HepG2 (cell line): ENCODE results near the gene SESN1. TPM values are rescaled to one million over a fixed set of nuclear protein-coding genes. Genes with fewer than 3 reads are reported as not detected.

Experiments used
- ARID2 ChIP-seq: sonication (generic); formaldehyde crosslinking; IDR thresholded peaks from 2 replicates; pipeline ENCODE4 v1.8.1; 2022; ENCODE audit warnings: mild to moderate bottlenecking, missing genetic modification reagents, borderline replicate concordance
- ASH2L ChIP-seq: fragments of 300-600, 200-600 bp; sonication (generic); IDR thresholded peaks from 2 replicates; pipeline ENCODE4 v1.7.0; 2017; ENCODE audit warnings: low read depth, mild to moderate bottlenecking, moderate library complexity, mixed read lengths, low read length; ENCODE audit not compliant: insufficient read length
- ATAD3A ChIP-seq: sonication (generic); formaldehyde crosslinking; IDR thresholded peaks from 2 replicates; pipeline ENCODE4 v1.4.0; 2020; ENCODE audit warnings: missing genetic modification reagents
- KDM5A ChIP-seq: fragments of 200-600 bp; sonication (generic); IDR thresholded peaks from 2 replicates; pipeline ENCODE4 v1.7.0; 2018; ENCODE audit warnings: antibody characterized with exemption, mild to moderate bottlenecking, low read length, borderline replicate concordance
- MTERF4 ChIP-seq: sonication (generic); formaldehyde crosslinking; IDR thresholded peaks from 2 replicates; pipeline ENCODE4 v1.8.0; 2023; ENCODE audit warnings: mild to moderate bottlenecking, missing genetic modification reagents
- MYPOP ChIP-seq: sonication (generic); formaldehyde crosslinking; IDR thresholded peaks from 2 replicates; pipeline ENCODE4 v1.8.1; 2023; ENCODE audit warnings: mild to moderate bottlenecking, moderate library complexity, missing genetic modification reagents
- REPIN1 ChIP-seq: sonication (generic); formaldehyde crosslinking; IDR thresholded peaks from 2 replicates; pipeline ENCODE4 v1.8.0; 2022; ENCODE audit warnings: missing genetic modification reagents, low read depth, mild to moderate bottlenecking, borderline replicate concordance
- SMYD3 ChIP-seq: sonication (generic); formaldehyde crosslinking; IDR thresholded peaks from 2 replicates; pipeline ENCODE4 v1.8.1; 2023; ENCODE audit warnings: mild to moderate bottlenecking, missing genetic modification reagents
- SYNCRIP ChIP-seq: fragments of 200-400 bp; formaldehyde crosslinking; IDR thresholded peaks from 2 replicates; pipeline ENCODE4 v1.6.1; 2018; ENCODE audit warnings: mild to moderate bottlenecking, low read depth, low read length; ENCODE audit not compliant: insufficient read depth
- TFDP2 ChIP-seq: sonication (generic); formaldehyde crosslinking; IDR thresholded peaks from 2 replicates; pipeline ENCODE4 v1.4.0; 2020; ENCODE audit warnings: missing genetic modification reagents
- ZNF414 ChIP-seq: sonication (generic); formaldehyde crosslinking; IDR thresholded peaks from 2 replicates; pipeline ENCODE4 v1.5.0; 2020; ENCODE audit warnings: missing genetic modification reagents
- ZNF552 ChIP-seq: sonication (generic); formaldehyde crosslinking; IDR thresholded peaks from 2 replicates; pipeline ENCODE4 v1.9.0; 2022; ENCODE audit warnings: missing genetic modification reagents, mild to moderate bottlenecking, borderline replicate concordance
- ZNF589 ChIP-seq: sonication (generic); formaldehyde crosslinking; conservative IDR thresholded peaks from 2 replicates; pipeline ENCODE4 v1.8.0; 2022; ENCODE audit warnings: mild to moderate bottlenecking, moderate library complexity, missing genetic modification reagents
- ZNF609 ChIP-seq: sonication (generic); formaldehyde crosslinking; IDR thresholded peaks from 2 replicates; pipeline ENCODE4 v1.4.0; 2020; ENCODE audit warnings: mild to moderate bottlenecking, missing genetic modification reagents, borderline replicate concordance
- ZNF768 ChIP-seq: sonication (generic); formaldehyde crosslinking; IDR thresholded peaks from 2 replicates; pipeline ENCODE4 v1.4.0; 2020; ENCODE audit warnings: missing genetic modification reagents
- ZSCAN30 ChIP-seq: sonication (generic); formaldehyde crosslinking; IDR thresholded peaks from 2 replicates; pipeline ENCODE4 v1.5.0; 2020; ENCODE audit warnings: mild to moderate bottlenecking, missing genetic modification reagents
- polyA plus RNA-seq, 8 experiments: library from polyadenylated mRNA; depleted of rRNA in 3 of 8; stranded (reverse) in 7 of 8; unstranded in 1 of 8; fragments of >200 nt; fragmentation: Illumina TruSeq in 4 of 8; extraction: Trizol in 4 of 8; gene quantifications; 2 replicates each; pipeline versions ENCODE4 v1.2.1 to v1.2.3, GENCODE V29; 2011 to 2016; ENCODE audit warnings: low read depth in 4 of 8, missing spikeins in 1 of 8, mixed read lengths in 1 of 8; ENCODE audit not compliant: insufficient read depth in 1 of 8
- total RNA-seq, 5 experiments: library from RNA; depleted of rRNA; stranded (reverse); fragments of >200 nt; fragmentation: Illumina TruSeq; extraction: Trizol; gene quantifications; 2 replicates each; pipeline ENCODE4 v1.2.3, GENCODE V29; 2016; ENCODE audit warnings: low read depth in 1 of 5
- TF ChIP-seq, protein P1 (sequence below): sonication (generic); formaldehyde crosslinking; IDR thresholded peaks from 2 replicates; pipeline ENCODE4 v1.8.0; 2022; ENCODE audit warnings: mild to moderate bottlenecking, missing genetic modification reagents; ENCODE audit not compliant: insufficient replicate concordance

SESN1 gene
- total and polyA plus RNA-seq, 2 of the 13 experiments (the other 11 are each of a cell fraction or from before 2014, with no cell fraction given): 24.9 to 44.7 TPM

DNA sequence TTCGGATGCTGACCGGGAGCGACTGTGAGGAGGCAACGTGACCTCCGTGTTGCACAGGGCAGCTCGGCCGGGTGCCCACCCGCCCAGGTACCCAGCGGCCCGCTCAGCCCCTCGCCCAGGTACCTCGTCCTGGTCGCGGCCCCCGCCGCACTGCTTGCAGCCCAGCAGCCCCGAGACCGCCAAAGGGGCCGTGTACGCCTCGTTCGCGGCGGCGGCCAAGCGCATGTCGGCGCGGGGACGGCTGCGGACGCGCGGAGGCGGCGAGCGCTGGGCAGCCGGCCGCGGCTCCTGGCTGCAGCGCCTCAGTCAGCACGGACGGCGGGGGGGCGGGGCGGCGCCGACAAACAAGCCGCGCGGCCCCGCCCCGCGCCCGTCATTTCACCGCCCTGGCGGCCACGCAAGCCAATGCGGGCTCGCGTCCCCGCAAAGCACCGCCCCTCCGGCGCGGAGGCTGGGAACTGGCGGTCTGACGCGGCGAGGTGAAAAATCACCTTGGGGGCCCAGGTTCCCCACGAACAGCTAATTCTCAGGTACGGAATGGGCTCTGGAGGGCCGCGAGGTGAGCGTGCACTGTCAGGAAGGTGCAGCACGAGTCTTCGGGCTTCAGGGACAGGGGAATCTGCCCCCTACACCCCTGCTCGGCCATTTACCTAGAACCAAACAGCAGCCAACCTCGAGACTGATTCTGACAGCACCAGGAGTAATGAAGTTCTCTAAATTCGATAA lies 85.2 kb downstream of the SESN1 start (continued):
- peak; percentile 53; the same call in 1 of the 2 replicates for TF ChIP-seq ZNF609
- TF ChIP-seq SYNCRIP: no peak
- no peak for TF ChIP-seq ZNF552 (CRISPR knock-in tag)
- no peak; the same call in 1 of the 2 replicates for TF ChIP-seq ZNF414
- peak; percentile 57; the same call in 1 of the 2 replicates for TF ChIP-seq REPIN1
- no peak for TF ChIP-seq ZNF589 (CRISPR knock-in tag)
- TF ChIP-seq, protein P1, sequence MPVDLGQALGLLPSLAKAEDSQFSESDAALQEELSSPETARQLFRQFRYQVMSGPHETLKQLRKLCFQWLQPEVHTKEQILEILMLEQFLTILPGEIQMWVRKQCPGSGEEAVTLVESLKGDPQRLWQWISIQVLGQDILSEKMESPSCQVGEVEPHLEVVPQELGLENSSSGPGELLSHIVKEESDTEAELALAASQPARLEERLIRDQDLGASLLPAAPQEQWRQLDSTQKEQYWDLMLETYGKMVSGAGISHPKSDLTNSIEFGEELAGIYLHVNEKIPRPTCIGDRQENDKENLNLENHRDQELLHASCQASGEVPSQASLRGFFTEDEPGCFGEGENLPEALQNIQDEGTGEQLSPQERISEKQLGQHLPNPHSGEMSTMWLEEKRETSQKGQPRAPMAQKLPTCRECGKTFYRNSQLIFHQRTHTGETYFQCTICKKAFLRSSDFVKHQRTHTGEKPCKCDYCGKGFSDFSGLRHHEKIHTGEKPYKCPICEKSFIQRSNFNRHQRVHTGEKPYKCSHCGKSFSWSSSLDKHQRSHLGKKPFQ (CRISPR knock-in tag): peak; percentile 27
- peak; percentile 64; the same call in 1 of the 2 replicates for TF ChIP-seq ARID2
- TF ChIP-seq ZNF768: peak; percentile 60; the same call in 1 of the 2 replicates
- no peak for TF ChIP-seq KDM5A
- no peak for TF ChIP-seq MTERF4
- TF ChIP-seq ATAD3A (CRISPR knock-in tag): no peak
- TF ChIP-seq SMYD3: peak; percentile 85; the same call in 1 of the 2 replicates
- peak; percentile 31; the same call in 1 of the 2 replicates for TF ChIP-seq TFDP2 (CRISPR knock-in tag)
- no peak for TF ChIP-seq ZSCAN30 (CRISPR knock-in tag)
- peak; percentile 90 for TF ChIP-seq ASH2L
- TF ChIP-seq MYPOP (CRISPR knock-in tag): 0 out of 2 replicates have a peak, but pooled peaks have one; percentile 7
